ENCODE results near the gene CDH4.

DNA sequence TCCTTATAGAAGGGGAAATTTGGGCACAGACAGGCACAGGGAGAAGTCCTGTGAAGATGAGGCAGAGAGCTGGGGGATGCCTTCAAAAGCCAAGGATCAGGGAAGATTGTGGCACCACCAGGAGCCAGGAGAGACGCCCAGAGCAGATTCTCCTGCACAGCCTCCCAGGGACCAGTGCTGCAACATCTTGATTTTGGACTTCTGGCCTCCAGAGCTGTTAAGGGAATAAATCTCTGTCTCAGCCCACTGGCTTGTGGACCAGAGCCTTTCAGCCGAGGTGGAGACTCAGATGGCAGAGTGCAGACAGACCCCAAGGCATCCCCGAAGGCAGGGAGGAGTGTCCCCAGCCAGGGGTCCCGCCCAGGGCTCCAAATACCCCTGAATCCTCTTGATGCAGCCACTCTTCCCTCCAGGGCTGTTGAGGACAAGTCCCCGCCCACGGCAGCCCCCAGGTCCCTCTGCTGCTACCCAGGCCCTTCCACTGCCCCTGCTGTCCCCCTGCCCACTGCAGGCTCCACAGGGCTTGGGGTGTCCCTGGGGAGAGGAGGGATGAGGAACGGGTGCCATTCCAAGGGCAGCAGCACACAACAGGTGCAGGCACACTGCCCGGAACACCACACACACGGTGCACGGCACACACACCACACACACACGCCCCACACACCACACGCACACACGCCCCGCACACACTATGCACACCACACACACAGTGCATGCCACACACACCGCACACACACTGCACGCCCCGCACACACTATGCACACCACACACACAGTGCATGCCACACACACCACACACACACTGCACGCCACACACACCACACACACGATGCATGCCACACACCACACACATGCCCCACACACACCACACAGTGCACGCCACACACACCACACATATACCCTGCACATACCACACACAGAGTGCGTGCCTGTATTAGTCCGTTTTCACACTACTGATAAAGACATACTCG is 502.2 kb downstream of the CDH4 start:
- TF ChIP-seq, protein P1, sequence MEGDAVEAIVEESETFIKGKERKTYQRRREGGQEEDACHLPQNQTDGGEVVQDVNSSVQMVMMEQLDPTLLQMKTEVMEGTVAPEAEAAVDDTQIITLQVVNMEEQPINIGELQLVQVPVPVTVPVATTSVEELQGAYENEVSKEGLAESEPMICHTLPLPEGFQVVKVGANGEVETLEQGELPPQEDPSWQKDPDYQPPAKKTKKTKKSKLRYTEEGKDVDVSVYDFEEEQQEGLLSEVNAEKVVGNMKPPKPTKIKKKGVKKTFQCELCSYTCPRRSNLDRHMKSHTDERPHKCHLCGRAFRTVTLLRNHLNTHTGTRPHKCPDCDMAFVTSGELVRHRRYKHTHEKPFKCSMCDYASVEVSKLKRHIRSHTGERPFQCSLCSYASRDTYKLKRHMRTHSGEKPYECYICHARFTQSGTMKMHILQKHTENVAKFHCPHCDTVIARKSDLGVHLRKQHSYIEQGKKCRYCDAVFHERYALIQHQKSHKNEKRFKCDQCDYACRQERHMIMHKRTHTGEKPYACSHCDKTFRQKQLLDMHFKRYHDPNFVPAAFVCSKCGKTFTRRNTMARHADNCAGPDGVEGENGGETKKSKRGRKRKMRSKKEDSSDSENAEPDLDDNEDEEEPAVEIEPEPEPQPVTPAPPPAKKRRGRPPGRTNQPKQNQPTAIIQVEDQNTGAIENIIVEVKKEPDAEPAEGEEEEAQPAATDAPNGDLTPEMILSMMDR (tag by site-specific recombination; IDR thresholded peaks at IDR 0.05), result no peak
- TF ChIP-seq, protein P2, sequence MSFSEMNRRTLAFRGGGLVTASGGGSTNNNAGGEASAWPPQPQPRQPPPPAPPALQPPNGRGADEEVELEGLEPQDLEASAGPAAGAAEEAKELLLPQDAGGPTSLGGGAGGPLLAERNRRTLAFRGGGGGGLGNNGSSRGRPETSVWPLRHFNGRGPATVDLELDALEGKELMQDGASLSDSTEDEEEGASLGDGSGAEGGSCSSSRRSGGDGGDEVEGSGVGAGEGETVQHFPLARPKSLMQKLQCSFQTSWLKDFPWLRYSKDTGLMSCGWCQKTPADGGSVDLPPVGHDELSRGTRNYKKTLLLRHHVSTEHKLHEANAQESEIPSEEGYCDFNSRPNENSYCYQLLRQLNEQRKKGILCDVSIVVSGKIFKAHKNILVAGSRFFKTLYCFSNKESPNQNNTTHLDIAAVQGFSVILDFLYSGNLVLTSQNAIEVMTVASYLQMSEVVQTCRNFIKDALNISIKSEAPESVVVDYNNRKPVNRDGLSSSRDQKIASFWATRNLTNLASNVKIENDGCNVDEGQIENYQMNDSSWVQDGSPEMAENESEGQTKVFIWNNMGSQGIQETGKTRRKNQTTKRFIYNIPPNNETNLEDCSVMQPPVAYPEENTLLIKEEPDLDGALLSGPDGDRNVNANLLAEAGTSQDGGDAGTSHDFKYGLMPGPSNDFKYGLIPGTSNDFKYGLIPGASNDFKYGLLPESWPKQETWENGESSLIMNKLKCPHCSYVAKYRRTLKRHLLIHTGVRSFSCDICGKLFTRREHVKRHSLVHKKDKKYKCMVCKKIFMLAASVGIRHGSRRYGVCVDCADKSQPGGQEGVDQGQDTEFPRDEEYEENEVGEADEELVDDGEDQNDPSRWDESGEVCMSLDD (tag by site-specific recombination; IDR thresholded peaks at IDR 0.05), result no peak
